Stimulated activated CD4-positive, alpha-beta T cell treated with anti-CD3 and anti-CD28 coated beads, TNF-alpha, amount 100 ng/mL, for 48 hours (primary cell): Measurements from ENCODE around the gene TNFRSF8.

Source experiments
- DNase-seq, 3 donors: peaks; one replicate each; pipeline ENCODE4 v3.0.0-alpha.2; 2020; ENCODE audit warnings: low read depth in 3 of 3

Gene TNFRSF8

GRCh38 chr1:12188657-12189327, 125.7 kb downstream of the TNFRSF8 start:
- no peak for DNase-seq

- no peak for DNase-seq
Measured at GRCh38 chr1:12189328-12189682, 126.2 kb downstream of the TNFRSF8 start.

GRCh38 chr1:12191242-12192032, 128.3 kb downstream of the TNFRSF8 start:
- DNase-seq = no peak
